Dedifferentiated amniotic fluid mesenchymal stem cell (primary cell): ENCODE measurements around the gene SLC8B1.

Source experiments
- DNase-seq: peaks from one replicate; pipeline ENCODE4 v3.0.0-alpha.2; 2016; ENCODE audit errors: extremely low spot score

The SLC8B1 gene

GRCh38 chr12:113270709-113271009, 64.2 kb downstream of the SLC8B1 start:
- DNase-seq = no peak

- DNase-seq = no peak
These were observed 65.5 kb downstream of the SLC8B1 start for GRCh38 chr12:113269257-113269943.

DNA sequence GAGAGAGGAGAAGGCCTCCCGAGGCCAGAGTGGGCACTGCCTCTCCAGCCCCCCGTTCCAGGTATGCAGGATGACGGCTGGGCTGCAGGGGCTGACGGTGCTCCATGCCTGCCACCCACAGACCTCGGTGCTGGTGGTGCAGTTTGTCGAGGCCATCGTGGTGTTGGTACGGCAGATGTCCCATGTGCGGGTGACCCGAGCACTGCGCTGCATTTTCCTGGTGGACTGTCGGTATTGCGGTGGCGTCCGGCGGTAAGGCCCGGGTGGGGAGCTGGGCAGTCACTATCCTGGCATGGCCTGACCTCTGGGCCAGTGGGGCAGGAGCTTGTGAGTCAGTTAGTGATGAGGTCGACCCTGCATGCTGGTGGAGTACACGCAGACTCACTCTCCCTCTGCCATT, 66.3 kb downstream of the SLC8B1 start:
- DNase-seq = no peak

DNA sequence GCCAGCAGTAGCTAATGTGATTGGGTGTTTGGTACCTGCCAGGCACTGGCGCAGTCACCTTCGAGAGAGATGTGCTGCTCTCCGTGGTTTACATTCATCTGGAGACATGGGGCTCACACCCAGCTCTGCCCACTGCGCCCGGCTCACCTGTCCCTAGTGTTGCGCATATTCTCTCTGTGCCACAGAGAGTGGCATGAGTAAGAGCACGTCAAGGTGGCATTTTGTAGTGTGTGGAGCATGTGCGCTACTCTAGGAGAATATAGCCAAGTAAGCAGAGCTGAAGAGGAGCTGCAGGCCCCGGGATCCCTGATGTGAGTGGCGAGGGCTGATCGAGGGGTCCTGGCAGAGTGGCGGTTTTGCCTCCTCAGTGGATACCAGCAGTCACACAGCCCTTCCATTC, 66.8 kb downstream of the SLC8B1 start:
- DNase-seq = no peak

DNA sequence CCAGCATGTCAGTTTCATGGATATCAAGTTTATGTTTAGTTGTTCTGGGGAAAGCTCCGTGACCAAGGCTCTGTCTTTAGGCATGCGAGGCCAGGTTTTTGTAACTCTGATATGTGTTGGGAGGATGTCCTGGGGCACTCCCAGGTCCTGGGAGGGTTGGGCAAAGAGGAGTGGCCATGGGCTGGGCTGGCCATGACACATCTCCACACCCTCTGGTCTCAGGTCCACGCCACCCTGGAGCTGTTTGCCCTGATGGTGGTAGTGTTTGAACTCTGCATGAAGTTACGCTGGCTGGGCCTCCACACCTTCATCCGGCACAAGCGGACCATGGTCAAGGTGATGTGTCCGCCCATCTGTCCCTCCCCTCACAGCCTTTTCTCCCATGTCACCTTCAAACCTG, 67.3 kb downstream of the SLC8B1 start:
- no peak for DNase-seq

GRCh38 chr12:113266106-113266895, 68.6 kb downstream of the SLC8B1 start:
- no peak for DNase-seq

- DNase-seq = no peak
These were observed 71.4 kb downstream of the SLC8B1 start for GRCh38 chr12:113263431-113263963.

GRCh38 chr12:113262710-113263109, 72.2 kb downstream of the SLC8B1 start:
- DNase-seq = no peak

DNA sequence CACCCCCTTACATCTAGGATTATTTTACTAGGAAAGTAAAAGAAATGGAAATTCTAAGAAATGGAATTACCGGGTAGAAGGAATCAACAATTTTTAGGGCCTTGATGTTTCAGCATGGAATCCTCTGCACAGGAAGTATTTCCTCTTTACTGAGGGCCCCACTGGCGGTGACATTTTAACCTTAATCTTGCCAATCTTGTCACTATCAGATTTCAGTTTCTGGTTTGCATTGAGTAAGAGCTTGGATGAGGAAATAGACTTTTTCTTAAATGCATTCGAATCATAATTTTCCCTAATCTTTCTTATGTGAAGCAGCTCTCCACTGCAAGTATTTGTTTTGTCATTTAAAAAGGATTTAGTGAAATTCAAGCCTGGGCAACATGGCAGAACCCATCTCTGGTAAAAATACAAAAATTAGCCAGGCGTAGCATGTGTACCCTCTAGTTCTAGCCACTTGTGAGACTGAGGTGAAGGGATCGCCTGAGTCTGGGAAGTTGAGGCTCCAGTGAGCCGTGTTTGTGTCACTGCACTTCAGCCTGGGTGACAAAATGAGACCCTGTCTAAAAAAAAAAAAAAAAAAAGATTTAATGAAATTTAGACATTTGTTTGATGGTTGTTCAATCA, 73.0 kb downstream of the SLC8B1 start:
- no peak for DNase-seq

DNA sequence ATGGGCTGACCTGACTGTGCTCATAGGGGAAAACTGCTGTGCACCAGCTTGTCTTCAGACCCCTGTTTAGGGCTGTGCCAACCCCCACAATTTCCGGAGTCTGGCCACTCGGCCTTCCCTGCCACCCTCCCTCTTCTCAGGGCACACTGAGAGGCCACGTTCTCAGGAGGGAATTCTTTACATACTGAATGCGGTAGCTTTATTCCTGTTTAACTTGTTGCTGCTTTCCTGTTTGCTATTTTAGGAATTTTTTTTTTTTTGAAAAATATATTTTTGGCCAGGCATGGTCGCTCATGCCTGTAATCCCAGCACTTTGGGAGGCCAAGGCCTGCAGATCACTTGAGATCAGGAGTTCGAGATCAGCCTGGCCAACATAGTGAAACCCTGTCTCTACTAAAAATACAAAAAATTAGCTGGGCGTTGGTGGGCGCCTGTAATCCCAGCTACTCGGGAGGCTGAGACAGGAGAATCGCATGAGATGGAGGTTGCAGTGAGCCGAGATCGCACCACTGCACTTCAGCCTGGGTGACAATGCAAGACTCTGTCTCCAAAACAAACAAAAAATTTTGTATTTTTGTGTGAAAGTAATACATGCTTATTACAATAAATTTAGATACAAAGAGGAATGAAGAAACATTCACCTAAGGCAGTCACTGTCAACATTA, 74.1 kb downstream of the SLC8B1 start:
- no peak for DNase-seq

- no peak for DNase-seq
These were observed 74.8 kb downstream of the SLC8B1 start for GRCh38 chr12:113260127-113260526.

GRCh38 chr12:113257564-113257963, 77.3 kb downstream of the SLC8B1 start:
- no peak for DNase-seq

DNA sequence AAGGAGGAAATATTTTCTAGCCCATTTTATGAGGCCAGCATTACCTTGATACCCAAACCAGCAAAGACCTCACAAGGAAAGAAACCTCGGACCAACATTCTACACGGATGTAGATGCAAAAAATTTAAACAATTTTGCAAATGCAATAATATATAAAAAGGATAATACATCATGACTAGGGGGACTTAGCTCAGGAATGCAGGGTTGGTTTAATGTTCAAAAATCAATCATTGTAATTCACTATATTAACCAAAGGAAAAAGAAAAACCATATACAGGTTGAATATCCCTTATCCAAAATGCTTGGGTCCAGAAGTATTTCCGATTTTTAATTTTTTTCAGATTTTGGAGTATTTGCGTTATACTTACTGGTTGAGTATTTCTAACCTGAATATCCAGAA, 80.6 kb downstream of the SLC8B1 start:
- DNase-seq = no peak

DNA sequence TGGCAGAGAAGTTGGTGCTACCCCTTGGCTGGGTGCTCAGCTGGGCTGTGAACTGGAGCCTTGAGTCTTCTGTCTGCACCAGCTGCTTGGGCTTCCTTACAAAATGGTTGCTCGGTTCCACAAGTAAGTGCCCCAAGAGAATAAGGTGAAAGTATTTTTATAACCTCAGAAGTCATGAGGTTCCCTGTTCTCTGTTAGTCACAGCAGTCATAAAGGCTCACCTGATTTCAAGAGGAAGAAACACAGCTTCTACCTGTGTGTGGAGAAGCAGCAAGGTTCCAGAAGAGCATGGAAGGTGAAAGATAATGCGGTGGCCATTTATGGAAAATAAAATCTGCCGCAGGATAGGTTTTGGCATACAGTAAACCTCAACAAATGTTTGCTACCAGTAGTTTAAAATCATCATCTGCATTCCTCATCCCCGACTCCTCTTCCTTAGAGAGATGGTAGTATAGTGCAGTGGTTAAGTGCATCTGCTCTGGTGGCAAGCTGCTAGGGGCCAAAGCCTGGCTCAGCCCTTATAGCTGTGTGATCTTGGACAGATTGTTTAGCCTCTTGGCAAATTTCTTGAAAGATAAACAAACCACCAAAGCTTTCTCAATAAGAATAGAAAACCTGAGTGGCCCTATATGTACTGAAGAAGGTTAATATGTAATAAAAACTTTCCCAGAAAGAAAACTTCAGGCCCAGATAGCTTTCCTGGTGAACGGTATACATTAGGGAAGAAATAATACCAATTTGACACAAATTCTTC, 81.2 kb downstream of the SLC8B1 start:
- no peak for DNase-seq

- no peak for DNase-seq
These were observed 82.4 kb downstream of the SLC8B1 start for GRCh38 chr12:113252494-113252893.

GRCh38 chr12:113251404-113252070, 83.4 kb downstream of the SLC8B1 start:
- no peak for DNase-seq

GRCh38 chr12:113250045-113250444, 84.9 kb downstream of the SLC8B1 start:
- no peak for DNase-seq

DNA sequence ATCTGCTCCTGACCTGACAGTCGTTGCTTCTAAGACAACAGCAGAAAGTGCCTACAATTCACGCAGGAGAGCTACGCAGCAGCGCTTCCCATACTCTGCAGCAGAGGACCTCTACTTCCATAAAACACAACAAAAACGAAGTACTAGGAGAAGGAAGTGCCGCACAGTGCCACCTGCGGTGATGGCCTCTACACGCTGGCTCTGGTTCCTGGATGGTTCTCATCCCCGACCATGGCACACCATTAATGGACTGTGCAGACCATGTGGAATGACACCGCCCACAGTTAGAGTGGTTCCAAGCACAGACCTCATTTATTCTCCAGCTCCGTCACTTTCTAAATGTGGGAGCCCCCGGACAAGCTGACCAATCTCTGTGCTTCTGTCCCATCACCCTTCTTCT, 85.4 kb downstream of the SLC8B1 start:
- no peak for DNase-seq

- DNase-seq = no peak
These were observed 86.0 kb downstream of the SLC8B1 start for GRCh38 chr12:113248842-113249435.
